Measurements from ENCODE around the gene FOXC1. TPM values are rescaled to one million over a fixed set of nuclear protein-coding genes. Genes with fewer than 3 reads are reported as not detected.

FOXC1 gene
- total RNA-seq, 2 donors from 2014 or later, result 0.36 to 0.57 TPM

DNA sequence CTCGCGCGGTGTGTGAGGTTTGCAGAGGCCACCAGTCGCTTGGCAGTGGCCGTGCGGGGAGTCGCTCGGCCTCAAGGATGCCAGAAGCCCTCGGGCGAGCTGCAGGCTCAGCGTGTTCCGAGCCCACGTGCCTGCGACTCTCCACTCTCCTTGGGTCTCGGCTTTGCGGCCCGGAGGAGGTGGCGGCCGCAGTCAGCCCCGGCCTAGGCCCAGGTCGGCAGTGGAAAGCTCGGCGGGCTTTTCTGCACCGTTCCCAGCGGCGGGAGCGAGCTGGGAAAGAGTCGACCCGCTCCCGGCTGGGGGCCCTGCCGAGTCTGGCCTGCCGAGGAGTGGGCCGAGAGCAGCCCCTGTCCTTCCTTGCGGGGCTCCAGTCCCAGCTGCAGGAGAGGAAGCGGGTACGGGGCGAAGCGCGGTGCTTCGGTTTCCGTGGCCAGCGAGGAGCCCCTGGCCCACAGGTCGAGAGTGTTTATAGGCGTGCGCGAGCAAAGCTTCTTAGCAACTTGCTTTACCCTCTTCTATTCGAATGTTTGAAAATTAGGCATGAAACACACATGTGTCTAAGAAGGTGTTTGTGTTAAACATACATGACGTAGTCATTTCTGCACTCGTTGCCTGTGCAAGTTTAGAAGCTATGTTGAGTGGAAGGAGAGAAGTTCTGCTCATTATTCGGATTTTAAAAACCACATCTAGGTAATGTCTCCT, 5.6 kb downstream of the FOXC1 start:
- Mint-ChIP-seq H3K4me1 (ENCODE audit: low read depth in 2 of 2) (peaks cover 13 to 21% of the 10 kb centered on the region in 2 donors), H3K4me3 (no peak overlapping the region), H3K9me3 (no peaks in the 10 kb centered on the region), H3K27ac (no peak overlapping the region), H3K27me3 (peaks cover 26 to 42% of the 10 kb centered on the region in 2 donors), H3K36me3 (peaks cover 5% of the 10 kb centered on the region)
- no peak for ATAC-seq
- DNase-seq (ENCODE audit: low spot score), result no peak

DNA sequence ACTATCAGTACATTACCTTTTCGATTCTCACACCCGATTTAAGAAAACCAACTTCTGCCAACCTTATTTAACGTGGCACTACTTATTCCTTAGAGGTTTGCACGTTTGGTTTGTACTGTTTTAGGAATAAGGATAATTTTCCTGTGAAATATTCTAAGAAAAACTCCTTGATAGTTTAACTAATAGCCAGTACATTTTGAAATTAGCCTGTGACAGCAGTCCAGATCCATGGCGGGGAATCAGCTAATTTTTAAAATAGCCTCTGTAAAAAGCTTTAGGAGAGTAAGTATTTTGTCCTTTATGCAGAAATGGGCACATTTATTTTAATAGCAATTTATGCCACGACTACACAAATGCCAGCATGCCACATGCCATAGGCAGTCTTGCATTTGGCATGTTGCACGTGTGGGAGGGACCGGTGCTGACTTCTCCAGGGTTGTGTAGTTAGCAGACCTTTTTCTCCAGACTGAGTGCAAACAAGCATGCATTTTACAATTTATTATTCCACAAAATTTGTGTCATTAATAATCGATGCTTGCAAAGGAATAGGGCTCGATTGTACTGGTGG, 6.2 kb downstream of the FOXC1 start:
- Mint-ChIP-seq H3K9me3 (no peaks in the 10 kb centered on the region), H3K36me3 (peaks cover 5% of the 10 kb centered on the region), H3K4me1 (ENCODE audit: low read depth in 2 of 2) (peaks cover 10 to 17% of the 10 kb centered on the region in 2 donors), H3K27ac (no peak overlapping the region), H3K27me3 (peaks cover 24 to 42% of the 10 kb centered on the region in 2 donors), H3K4me3 (no peak overlapping the region)
- no peak for DNase-seq (ENCODE audit: low spot score)
- no peak for ATAC-seq

DNA sequence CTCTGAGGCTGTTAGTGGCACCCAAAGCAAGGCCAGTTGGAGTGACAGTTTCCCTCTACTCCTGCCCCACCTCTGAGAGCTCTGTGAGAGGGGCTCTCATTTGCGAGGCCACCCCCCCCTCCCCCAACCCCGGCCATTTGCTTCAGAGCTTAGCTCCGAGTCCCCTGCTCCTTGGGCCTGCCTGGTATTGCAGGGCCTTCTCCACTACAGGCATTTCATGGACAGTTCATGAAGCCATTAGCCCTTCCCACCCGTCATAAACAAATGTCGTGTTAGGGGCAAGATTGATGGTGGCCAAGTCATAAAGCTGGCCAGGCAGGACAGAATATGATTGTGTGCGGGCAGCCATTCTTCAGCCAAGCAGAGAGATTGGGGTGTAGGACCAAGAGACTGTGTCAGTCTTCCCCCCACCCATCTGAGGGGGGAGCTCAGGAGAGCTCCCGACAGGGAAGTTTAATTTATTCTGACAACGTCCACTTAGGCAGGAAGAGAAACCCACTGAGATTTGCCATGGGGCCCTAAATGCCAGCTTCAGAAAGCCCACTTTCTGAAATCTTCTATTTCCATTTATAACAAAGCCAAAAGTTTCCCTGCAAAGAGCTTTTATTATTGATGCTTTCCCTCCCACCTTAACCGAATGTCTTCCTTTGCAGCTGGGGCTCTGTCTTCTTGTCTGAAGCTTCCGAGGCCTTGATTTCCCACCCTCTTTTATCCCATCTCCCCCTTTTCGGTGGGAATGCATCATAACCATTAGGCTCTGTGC, 7.2 kb downstream of the FOXC1 start:
- Mint-ChIP-seq H3K27ac (no peak overlapping the region), H3K27me3 (peaks cover 23 to 39% of the 10 kb centered on the region in 2 donors), H3K36me3 (peaks cover 3% of the 10 kb centered on the region), H3K4me3 (no peak overlapping the region), H3K4me1 (ENCODE audit: low read depth in 2 of 2) (peaks cover 9 to 15% of the 10 kb centered on the region in 2 donors), H3K9me3 (no peaks in the 10 kb centered on the region)
- DNase-seq (ENCODE audit: low spot score) (no peak), ATAC-seq (no peak)

DNA sequence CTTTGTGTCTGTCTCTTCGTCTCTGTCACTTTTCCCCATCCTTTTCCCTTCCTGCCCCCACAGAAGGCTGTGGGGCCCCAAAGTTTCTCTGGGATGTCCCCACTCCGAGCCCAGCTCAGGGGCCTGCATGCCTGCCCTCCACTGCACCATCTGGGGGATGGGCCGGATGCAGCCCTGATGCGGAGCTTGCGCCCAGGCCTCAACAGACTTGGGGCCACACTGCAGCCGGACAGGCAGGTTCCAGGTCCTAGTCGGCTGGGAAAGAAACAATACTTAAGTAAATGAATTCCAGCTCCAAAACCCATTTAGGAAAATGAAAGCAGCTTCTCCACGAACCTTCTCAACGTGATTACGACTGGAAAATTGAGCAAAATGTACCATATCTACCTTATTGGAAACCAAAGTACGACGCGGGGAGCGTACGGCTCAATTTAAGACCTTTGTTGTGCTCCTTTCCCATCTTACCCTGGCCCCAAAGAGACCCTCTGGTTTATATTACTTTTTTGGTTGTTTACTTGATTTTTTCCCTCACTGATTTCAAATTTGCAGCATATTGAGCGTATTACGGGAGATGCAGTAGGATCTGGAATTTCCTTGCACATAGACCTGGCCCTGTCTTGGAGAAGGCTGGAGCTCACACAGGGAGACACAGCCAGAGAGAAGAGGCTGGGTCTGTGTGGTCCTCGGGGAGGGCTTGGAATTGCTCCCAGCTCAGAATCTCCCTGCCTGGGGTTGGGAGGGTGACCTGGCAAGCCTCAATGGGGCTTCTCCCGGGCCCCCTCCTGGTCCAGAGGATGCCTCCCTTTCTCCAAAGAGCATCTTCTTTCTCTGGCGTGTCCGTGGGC, 8.0 kb downstream of the FOXC1 start:
- Mint-ChIP-seq H3K9me3 (no peaks in the 10 kb centered on the region), H3K27ac (no peak overlapping the region), H3K27me3 (peaks cover 24 to 31% of the 10 kb centered on the region in 2 donors), H3K36me3 (peaks cover 6% of the 10 kb centered on the region), H3K4me1 (ENCODE audit: low read depth in 2 of 2) (peaks cover 3 to 7% of the 10 kb centered on the region in 2 donors), H3K4me3 (no peak overlapping the region)
- ATAC-seq (no peak), DNase-seq (ENCODE audit: low spot score) (no peak)

DNA sequence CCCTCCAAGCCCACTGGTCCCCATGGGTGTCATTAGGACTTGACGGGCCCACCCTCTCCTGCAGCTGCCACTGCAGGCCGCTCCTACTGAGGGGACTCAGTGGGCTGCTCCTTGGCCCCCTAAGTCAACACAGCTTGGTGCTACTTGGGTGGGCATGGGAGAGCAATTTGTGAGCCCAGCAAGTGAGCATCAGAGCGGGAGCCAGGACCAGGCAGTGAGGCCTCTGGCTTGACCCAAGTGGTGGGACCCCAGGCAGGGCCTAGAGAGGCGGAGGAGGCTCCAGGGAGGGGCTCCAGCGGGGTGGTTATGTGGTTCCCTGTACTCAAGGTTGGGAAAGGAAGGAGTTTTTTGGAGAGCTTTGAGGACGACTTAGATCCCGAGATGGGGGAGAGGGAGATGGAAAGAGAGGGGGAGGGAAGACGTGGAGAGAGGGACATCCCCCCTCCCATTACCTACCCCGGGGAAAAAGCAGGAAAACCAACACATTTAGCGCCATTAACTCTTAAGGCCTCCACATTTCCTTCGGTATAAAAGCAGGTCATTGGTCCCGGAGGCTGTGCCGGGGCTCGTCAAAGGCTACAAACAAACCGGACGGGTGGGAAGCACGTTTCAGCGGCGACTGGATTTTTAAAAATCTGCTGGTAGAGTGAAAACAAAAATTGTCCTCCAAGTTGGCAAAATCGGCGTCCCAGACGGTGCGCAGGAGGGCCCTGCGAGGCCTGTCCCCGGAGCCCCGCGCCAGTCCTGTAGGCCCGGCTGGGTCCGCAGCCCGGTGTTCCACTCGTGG, 8.8 kb downstream of the FOXC1 start:
- Mint-ChIP-seq H3K27me3 (peaks cover 23 to 24% of the 10 kb centered on the region in 2 donors), H3K27ac (no peak overlapping the region), H3K9me3 (no peaks in the 10 kb centered on the region), H3K4me1 (ENCODE audit: low read depth in 2 of 2) (peaks cover 0 to 3% of the 10 kb centered on the region in 2 donors), H3K4me3 (no peak overlapping the region), H3K36me3 (peaks cover 6% of the 10 kb centered on the region)
- no peak for ATAC-seq
- no peak for DNase-seq (ENCODE audit: low spot score)

DNA sequence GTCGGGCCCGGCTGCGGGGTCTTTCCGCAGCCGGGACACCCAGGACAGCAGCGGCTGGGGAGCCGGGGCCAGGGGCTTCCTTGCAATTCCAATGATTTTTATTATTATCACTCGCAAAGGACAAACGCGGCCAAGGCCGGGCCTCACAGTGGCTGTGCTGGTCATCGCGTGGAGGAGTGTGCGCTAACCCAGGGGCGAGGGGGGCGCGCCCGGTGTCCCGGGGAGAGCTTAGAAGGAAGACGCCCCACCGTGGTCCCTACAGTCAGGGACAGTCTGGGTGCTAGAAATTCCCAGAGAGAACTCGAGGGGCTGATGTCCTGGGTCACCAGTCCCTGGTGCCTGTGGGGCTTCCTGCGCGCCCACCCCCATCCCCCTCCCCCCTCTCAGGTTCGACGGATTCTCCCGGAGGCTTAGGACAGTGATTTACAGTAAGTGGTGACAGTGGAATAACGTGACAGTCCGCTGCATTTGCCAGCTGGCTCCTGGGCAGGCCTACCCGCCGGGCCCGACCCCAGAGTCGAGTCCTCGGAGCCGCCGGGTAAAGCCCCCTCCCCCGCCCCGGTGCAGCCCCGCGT, 9.5 kb downstream of the FOXC1 start:
- Mint-ChIP-seq H3K27me3 (peaks cover 21 to 27% of the 10 kb centered on the region in 2 donors), H3K27ac (no peak overlapping the region), H3K36me3 (peaks cover 6% of the 10 kb centered on the region), H3K9me3 (no peaks in the 10 kb centered on the region), H3K4me3 (no peak overlapping the region), H3K4me1 (ENCODE audit: low read depth in 2 of 2) (peaks cover 0 to 3% of the 10 kb centered on the region in 2 donors)
- DNase-seq (ENCODE audit: low spot score) (no peak), ATAC-seq (no peak)

DNA sequence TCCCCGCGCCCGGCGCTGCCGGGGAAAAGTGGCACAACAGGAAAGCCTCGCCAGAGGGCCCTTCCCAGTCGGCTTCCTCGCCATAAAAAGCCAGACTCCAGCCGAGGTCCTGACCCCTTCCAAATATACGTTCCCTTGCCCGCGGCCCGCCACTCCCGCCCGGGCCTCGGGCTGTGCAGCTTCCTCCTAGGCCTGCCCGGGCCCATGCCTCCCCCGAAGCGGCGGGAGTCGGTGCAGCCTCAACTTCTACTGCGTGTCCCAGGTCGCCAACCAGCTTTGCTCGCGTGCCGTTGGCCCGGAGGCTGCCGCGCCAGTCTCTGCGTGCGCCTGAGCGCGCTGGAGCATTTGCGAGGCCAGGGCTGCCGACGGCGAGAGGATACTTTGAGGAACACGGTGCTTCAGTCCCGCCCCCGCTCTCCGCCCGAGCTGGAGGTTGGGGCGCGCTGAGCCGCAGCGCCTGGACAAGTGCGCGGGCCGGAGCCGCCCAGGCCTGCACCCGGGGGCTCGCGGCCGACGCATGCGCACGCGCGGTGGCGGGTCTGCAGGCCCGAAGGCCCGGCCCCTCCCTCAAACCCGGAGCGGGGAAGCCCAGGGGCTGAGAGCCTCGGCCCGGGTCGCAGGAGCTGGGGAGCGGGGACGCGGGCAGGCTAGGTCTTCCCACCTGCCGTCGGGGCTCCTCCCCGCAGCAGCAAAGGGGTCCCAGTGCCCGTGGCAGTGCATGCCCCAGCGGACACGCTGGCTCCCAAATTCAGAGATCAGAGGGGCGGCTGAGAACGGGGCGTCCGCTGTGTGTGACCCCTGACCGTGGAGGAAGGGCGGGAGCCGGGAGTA, 10.2 kb downstream of the FOXC1 start:
- Mint-ChIP-seq H3K27me3 (peaks cover 21 to 27% of the 10 kb centered on the region in 2 donors), H3K36me3 (peaks cover 6% of the 10 kb centered on the region), H3K4me3 (no peak overlapping the region), H3K9me3 (no peaks in the 10 kb centered on the region), H3K4me1 (ENCODE audit: low read depth in 2 of 2) (peaks cover 0 to 3% of the 10 kb centered on the region in 2 donors), H3K27ac (no peak overlapping the region)
- DNase-seq (ENCODE audit: low spot score), result no peak
- no peak for ATAC-seq

DNA sequence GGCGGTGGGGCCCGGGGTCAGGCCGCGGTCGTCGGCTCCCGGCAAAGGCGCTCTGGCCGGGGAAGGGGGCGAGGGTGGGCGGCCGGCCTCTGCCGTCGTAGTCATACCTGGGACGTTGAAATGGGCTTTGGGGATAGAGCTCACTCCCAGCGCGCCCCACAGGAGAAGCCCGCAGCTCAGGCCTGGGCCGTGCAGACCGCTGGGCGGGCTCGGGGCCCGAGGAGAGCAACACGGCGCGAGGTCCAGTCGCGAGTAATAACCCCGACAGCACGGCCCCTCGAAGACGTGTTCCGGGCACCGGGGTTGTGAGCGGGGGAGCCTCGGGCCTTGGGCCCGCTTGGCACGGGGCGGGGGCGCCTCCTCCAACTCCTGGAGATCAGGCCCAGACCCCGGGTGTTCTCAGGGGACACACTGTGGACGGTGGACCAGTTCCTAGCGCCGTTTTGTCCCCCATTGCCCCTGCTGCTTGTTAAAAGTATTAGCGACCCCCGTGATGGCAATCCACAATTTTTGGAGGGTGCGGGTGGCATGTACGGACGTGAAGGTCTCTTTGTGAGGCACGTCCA, 10.9 kb downstream of the FOXC1 start:
- peaks cover 7 to 10% of the 10 kb centered on the region in 2 donors for H3K4me1 Mint-ChIP-seq (ENCODE audit: low read depth in 2 of 2)
- no peaks in the 10 kb centered on the region for H3K9me3 Mint-ChIP-seq
- H3K36me3 Mint-ChIP-seq, result peaks cover 6% of the 10 kb centered on the region
- no peak for DNase-seq (ENCODE audit: low spot score)
- no peak for ATAC-seq
- no peak overlapping the region for H3K4me3 Mint-ChIP-seq
- H3K27me3 Mint-ChIP-seq, result peaks cover 27 to 33% of the 10 kb centered on the region in 2 donors
- H3K27ac Mint-ChIP-seq, result no peak overlapping the region

DNA sequence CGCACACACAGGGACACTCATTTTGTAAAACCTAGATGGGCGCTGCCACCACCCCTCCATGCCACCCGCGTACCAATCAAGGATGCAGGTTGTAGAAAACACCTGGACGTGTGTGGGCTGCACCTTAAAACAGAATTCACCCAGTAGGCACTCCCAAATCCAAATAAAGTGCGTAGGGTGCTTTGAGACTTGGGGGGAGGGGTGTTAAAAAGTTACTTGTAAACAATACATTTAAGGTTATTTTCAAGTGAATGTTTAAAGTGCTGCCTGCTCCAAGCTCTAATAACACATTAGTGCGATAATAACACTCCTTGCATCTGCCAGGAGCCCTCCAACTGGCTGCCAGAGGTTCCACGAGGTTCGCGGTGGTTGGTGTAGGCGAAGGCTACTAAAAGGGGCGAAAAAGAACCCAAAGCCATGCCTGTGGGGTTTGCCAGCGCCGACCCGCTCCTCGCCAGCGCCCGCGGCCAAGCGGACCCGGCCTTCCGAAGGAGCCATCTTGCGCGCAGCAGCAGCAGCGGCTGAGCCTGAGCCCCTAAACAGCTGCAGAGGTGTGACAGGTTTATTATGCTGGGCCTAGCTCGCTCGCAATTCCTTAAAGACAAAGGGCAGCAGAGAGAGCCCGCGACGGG, 11.5 kb downstream of the FOXC1 start:
- Mint-ChIP-seq H3K36me3 (peaks cover 6% of the 10 kb centered on the region), H3K9me3 (no peaks in the 10 kb centered on the region), H3K27me3 (peaks cover 33 to 37% of the 10 kb centered on the region in 2 donors), H3K4me3 (no peak overlapping the region), H3K4me1 (ENCODE audit: low read depth in 2 of 2) (peaks cover 10 to 11% of the 10 kb centered on the region in 2 donors), H3K27ac (no peak overlapping the region)
- no peak for ATAC-seq
- DNase-seq (ENCODE audit: low spot score), result no peak

DNA sequence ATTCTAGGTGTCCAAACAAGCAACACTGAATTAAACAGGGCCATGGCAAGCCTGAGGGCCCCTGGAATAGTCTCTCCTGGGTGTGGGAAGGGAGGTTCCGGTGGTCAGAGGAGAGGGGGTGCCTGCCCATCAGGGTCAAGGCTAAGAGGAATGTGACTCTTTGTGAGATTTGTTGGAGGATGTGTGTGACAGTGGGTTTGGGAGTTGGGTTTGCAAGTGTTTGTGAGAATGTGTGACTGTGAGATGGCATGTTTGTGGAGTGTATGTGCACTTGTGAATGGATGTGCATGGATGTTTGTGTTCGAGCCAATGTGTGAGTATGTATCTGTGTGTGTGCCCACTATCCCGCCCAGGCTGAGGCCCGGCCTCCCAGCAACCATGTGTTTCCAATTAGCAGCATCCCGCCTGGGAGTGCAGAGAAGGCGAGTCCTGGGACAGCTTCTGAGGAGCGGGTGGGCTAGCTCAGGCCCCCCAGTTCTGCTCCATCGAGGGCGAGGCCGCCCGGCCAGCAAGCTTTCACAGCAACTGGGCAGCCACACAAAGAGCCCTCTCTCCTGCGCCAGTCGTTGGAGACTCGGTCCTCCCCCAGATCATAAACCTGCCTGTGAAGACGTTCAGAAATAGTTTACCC, 12.6 kb downstream of the FOXC1 start:
- H3K27me3 Mint-ChIP-seq, result peaks cover 33 to 41% of the 10 kb centered on the region in 2 donors

More for the DNA sequence above, 12.6 kb downstream of the FOXC1 start:
- H3K4me1 Mint-ChIP-seq (ENCODE audit: low read depth in 2 of 2), result peaks cover 10 to 15% of the 10 kb centered on the region in 2 donors
- peaks cover 6% of the 10 kb centered on the region for H3K36me3 Mint-ChIP-seq
- H3K4me3 Mint-ChIP-seq, result no peak overlapping the region
- DNase-seq (ENCODE audit: low spot score) (no peak), ATAC-seq (no peak)
- H3K27ac Mint-ChIP-seq, result no peak overlapping the region
- no peaks in the 10 kb centered on the region for H3K9me3 Mint-ChIP-seq
